Mucosa of descending colon (tissue), 3 donors: ENCODE measurements around the gene MAPK7. TPM values are rescaled to one million over a fixed set of nuclear protein-coding genes. Genes with fewer than 3 reads are reported as not detected.
A peak's percentile ranks its signal among the peaks of the same experiment; 100 is the strongest.

ENCODE experiments used
- ATAC-seq: fragments of 200-7000 bp; cut with Tn5 transposase; one replicate; pipeline ENCODE4 v1.9.1; 2020; ENCODE audit warnings: mild to moderate bottlenecking, moderate library complexity
- DNase-seq, 3 donors: peaks; one replicate each; pipeline ENCODE4 v3.0.0-alpha.2; 2020
- H3K36me3 ChIP-seq: fragments of 200-600 bp; one replicate; pipeline ENCODE4 v1.8.0; 2021; ENCODE audit warnings: low read depth, mild to moderate bottlenecking
- H3K4me1 ChIP-seq: fragments of 200-600 bp; one replicate; pipeline ENCODE4 v1.8.0; 2021; ENCODE audit warnings: low read depth, mild to moderate bottlenecking
- H3K4me3 ChIP-seq: fragments of 200-600 bp; one replicate; pipeline ENCODE4 v1.8.0; 2021; ENCODE audit warnings: mild to moderate bottlenecking
- H3K9me3 ChIP-seq: fragments of 200-600 bp; one replicate; pipeline ENCODE4 v1.8.0; 2021; ENCODE audit warnings: mild to moderate bottlenecking
- CTCF ChIP-seq: fragments of 200-600 bp; IDR thresholded peaks from one replicate; pipeline ENCODE4 v1.8.0; 2022; ENCODE audit warnings: antibody characterized with exemption, mild to moderate bottlenecking
- intact Hi-C, 2 donors: fragments of 100-400 bp; cut with DNase I in 1 of 2; cut with micrococcal nuclease in 1 of 2; formaldehyde crosslinking; loops; one replicate each; pipeline versions ENCODE4 v1.11.0 to v1.11.1; 2022; cut with DNase I, micrococcal nuclease
- total RNA-seq, 3 donors: library from RNA; stranded (reverse); fragmentation: NEBNext Ultra II Directional in 2 of 3; extraction: Animal tissue kit (Norgen Biotek cat#: 25700) in 2 of 3; gene quantifications; one replicate each; pipeline versions ENCODE4 v1.2.1 to v1.2.4, GENCODE V29; 2021 to 2023
- donor health status: DM: no; HTN: no; CAD: no; lungs with moderate emphysema.
- donor health status: DM: no; HTN: no; CAD: no.
- donor health status: DM: no; HTN: yes; CAD: no.

The MAPK7 gene
- total RNA-seq, 3 donors from 2014 or later, result 36.9 to 48.6 (median 47.5) TPM

GRCh38 chr17:19410091-19410490 lies 31.8 kb downstream of the MAPK7 start:
- DNase-seq, result peak in 1 of 3 donors; percentile 24
- no peak for TF ChIP-seq CTCF
- intact Hi-C loops, result no loop called here
- no peaks in the 10 kb centered on the region for H3K9me3 ChIP-seq
- ATAC-seq, result peak; percentile 63
- H3K36me3 ChIP-seq, result no peaks in the 10 kb centered on the region
- no peak overlapping the region for H3K4me3 ChIP-seq
- H3K4me1 ChIP-seq, result no peaks in the 10 kb centered on the region

- no peaks in the 10 kb centered on the region for H3K36me3 ChIP-seq
- H3K9me3 ChIP-seq, result no peaks in the 10 kb centered on the region
- H3K4me1 ChIP-seq, result no peaks in the 10 kb centered on the region
- no peak for DNase-seq
- intact Hi-C loops, result no loop called here
- ATAC-seq, result no peak
- no peak for TF ChIP-seq CTCF
- H3K4me3 ChIP-seq, result no peak within 1 kb of the TSS
Measured at GRCh38 chr17:19410875-19411620, 32.8 kb downstream of the MAPK7 start, which contains the start of gene RNF112. RNF112 (plus strand) TSS chr17:19411232; CDS start chr17:19411409, 177 bp downstream.

- intact Hi-C loops, result no loop called here
- Histone ChIP-seq H3K9me3 (no peaks in the 10 kb centered on the region), H3K4me3 (no peak overlapping the region), H3K36me3 (no peaks in the 10 kb centered on the region), H3K4me1 (no peaks in the 10 kb centered on the region)
- ATAC-seq (no peak), DNase-seq (no peak)
- TF ChIP-seq CTCF, result no peak
Measured at GRCh38 chr17:19411631-19412030, 33.3 kb downstream of the MAPK7 start.

- ATAC-seq (no peak), DNase-seq (no peak)
- H3K36me3 ChIP-seq, result no peaks in the 10 kb centered on the region
- intact Hi-C loops, result no loop called here
- no peaks in the 10 kb centered on the region for H3K4me1 ChIP-seq
- no peaks in the 10 kb centered on the region for H3K9me3 ChIP-seq
- no peak for TF ChIP-seq CTCF
- no peak overlapping the region for H3K4me3 ChIP-seq
Measured at GRCh38 chr17:19412510-19412909, 34.2 kb downstream of the MAPK7 start.

- Histone ChIP-seq H3K4me3 (no peak overlapping the region), H3K9me3 (no peaks in the 10 kb centered on the region), H3K36me3 (no peaks in the 10 kb centered on the region), H3K4me1 (peaks cover 2% of the 10 kb centered on the region)
- ATAC-seq, result no peak
- TF ChIP-seq CTCF, result no peak
- intact Hi-C loops, result no loop called here
- no peak for DNase-seq
Measured at GRCh38 chr17:19412984-19413383, 34.7 kb downstream of the MAPK7 start.
